SK-N-SH (cell line): ENCODE data around the gene MCF2L2. TPM values are rescaled to one million over a fixed set of nuclear protein-coding genes. Genes with fewer than 3 reads are reported as not detected.
A peak's percentile ranks its signal among the peaks of the same experiment; 100 is the strongest.

Experiments
- CTCF ChIA-PET: fragments of 300-600, 350-600 bp; formaldehyde crosslinking; extraction: SDS; loops from one replicate; lab custom pipeline; 2021; lab: Yijun Ruan, JAX
- POLR2A ChIA-PET: fragments of 350-600 bp; sonication (Branson Sonifier 250); formaldehyde crosslinking; extraction: SDS; loops from one replicate; lab custom pipeline; 2020; ENCODE audit warnings: antibody characterized with exemption, inconsistent platforms; lab: Yijun Ruan, JAX
- DNase-seq: peaks from one replicate; pipeline ENCODE4 v3.0.0; 2012
- H2AFZ ChIP-seq: fragments of 200-600 bp; sonication (generic); 2 replicates; pipeline ENCODE4 v1.8.1; 2016; ENCODE audit warnings: antibody characterized with exemption, mild to moderate bottlenecking, low read depth
- H3F3A ChIP-seq: fragments of 200-600 bp; sonication (generic); replicated peaks from 2 replicates; pipeline ENCODE3; 2016; ENCODE audit warnings: antibody characterized with exemption, mild to moderate bottlenecking; ENCODE audit not compliant: insufficient read depth
- H3K27ac ChIP-seq, 2 experiments: fragments of 200-500 bp in 1 of 2; fragments of 200-600 bp in 1 of 2; sonication (Bioruptor generic) in 1 of 2; sonication (generic), shearing (Covaris generic) in 1 of 2; 2 replicates each; pipeline versions ENCODE4 v1.5.1 to v1.6.1; 2014 to 2016; ENCODE audit warnings: low read depth in 2 of 2, inconsistent platforms in 1 of 2, low read length in 1 of 2, mild to moderate bottlenecking in 1 of 2, mixed read lengths in 1 of 2
- H3K27me3 ChIP-seq: fragments of 200-600 bp; sonication (generic), shearing (Covaris generic); 2 replicates; pipeline ENCODE4 v1.6.1; 2016; ENCODE audit warnings: mixed run types; ENCODE audit not compliant: insufficient read depth
- H3K36me3 ChIP-seq, 2 experiments: fragments of 200-500 bp in 1 of 2; fragments of 200-600 bp in 1 of 2; sonication (Bioruptor generic) in 1 of 2; sonication (generic) in 1 of 2; replicated peaks in 1 of 2; 2 replicates each; pipeline versions ENCODE3 to v1.5.1; 2014 to 2016; ENCODE audit warnings: low read length in 1 of 2, mild to moderate bottlenecking in 1 of 2; ENCODE audit not compliant: insufficient read depth in 2 of 2, control insufficient read depth in 1 of 2
- H3K4me1 ChIP-seq, 2 experiments: fragments of 200-500 bp in 1 of 2; fragments of 200-600 bp in 1 of 2; sonication (Bioruptor generic) in 1 of 2; sonication (generic), shearing (Covaris generic) in 1 of 2; 2 replicates each; pipeline versions ENCODE4 v1.5.1 to v1.6.1; 2014 to 2016; ENCODE audit warnings: low read depth in 1 of 2, low read length in 1 of 2, mixed run types in 1 of 2; ENCODE audit not compliant: insufficient read depth in 2 of 2, control insufficient read depth in 1 of 2
- H3K4me2 ChIP-seq: fragments of 200-600 bp; sonication (generic), shearing (Covaris generic); 2 replicates; pipeline ENCODE4 v1.6.1; 2017; ENCODE audit warnings: mixed run types
- H3K4me3 ChIP-seq, 2 experiments: fragments of 200-500 bp in 1 of 2; fragments of 200-600 bp in 1 of 2; sonication (Bioruptor generic) in 1 of 2; sonication (generic), shearing (Covaris generic) in 1 of 2; 2 replicates each; pipeline versions ENCODE4 v1.5.1 to v1.8.1; 2014 to 2016; ENCODE audit warnings: low read depth in 2 of 2, inconsistent platforms in 1 of 2, low read length in 1 of 2, mild to moderate bottlenecking in 1 of 2, mixed read lengths in 1 of 2, moderate library complexity in 1 of 2
- H3K79me2 ChIP-seq: fragments of 200-600 bp; sonication (generic); 2 replicates; pipeline ENCODE4 v1.8.1; 2017; ENCODE audit warnings: mild to moderate bottlenecking; ENCODE audit not compliant: insufficient read depth
- H3K9ac ChIP-seq: fragments of 200-600 bp; sonication (generic); 2 replicates; pipeline ENCODE4 v1.6.1; 2017; ENCODE audit warnings: mixed run types
- H3K9me2 ChIP-seq: fragments of 200-600 bp; sonication (generic); 2 replicates; pipeline ENCODE4 v1.6.1; 2017; ENCODE audit warnings: mixed run types
- H3K9me3 ChIP-seq: fragments of 200-600 bp; sonication (generic); 2 replicates; pipeline ENCODE4 v1.6.1; 2017; ENCODE audit warnings: mixed run types, mild to moderate bottlenecking, moderate library complexity
- H4K20me1 ChIP-seq: fragments of 200-600 bp; sonication (generic); 2 replicates; pipeline ENCODE4 v1.6.1; 2017; ENCODE audit warnings: mild to moderate bottlenecking, mixed run types; ENCODE audit not compliant: insufficient read depth
- EP300 ChIP-seq, 2 experiments: IDR thresholded peaks; 2 replicates each; pipeline versions ENCODE4 v1.4.0 to v1.6.1; 2012; ENCODE audit warnings: borderline replicate concordance in 1 of 2, low read depth in 1 of 2, low read length in 1 of 2
- EZH2phosphoT487 ChIP-seq: fragments of 200-600 bp; sonication (generic); IDR thresholded peaks from 2 replicates; pipeline ENCODE4 v1.6.1; 2017; ENCODE audit warnings: low read depth, mixed run types, mild to moderate bottlenecking, antibody characterized with exemption, moderate library complexity, borderline replicate concordance
- FOXJ3 ChIP-seq: sonication (generic); formaldehyde crosslinking; IDR thresholded peaks from 2 replicates; pipeline ENCODE4 v1.5.1; 2020; ENCODE audit warnings: mild to moderate bottlenecking, missing genetic modification reagents
- FOXM1 ChIP-seq: IDR thresholded peaks from 2 replicates; pipeline ENCODE4 v1.4.0; 2012; ENCODE audit warnings: low read depth, mild to moderate bottlenecking
- GABPA ChIP-seq: IDR thresholded peaks from 2 replicates; pipeline ENCODE4 v1.4.0; 2012; ENCODE audit warnings: low read depth, mild to moderate bottlenecking
- IRF3 ChIP-seq: fragments of 150-350 bp; IDR thresholded peaks from 2 replicates; pipeline ENCODE4 v1.6.1; 2016; ENCODE audit warnings: mild to moderate bottlenecking, low read depth, low read length
- JUND ChIP-seq: IDR thresholded peaks from 2 replicates; pipeline ENCODE4 v1.4.0; 2012
- NRF1 ChIP-seq: IDR thresholded peaks from 2 replicates; pipeline ENCODE4 v1.6.1; 2012; ENCODE audit warnings: low read depth, mild to moderate bottlenecking, low read length
- PBX3 ChIP-seq: IDR thresholded peaks from 2 replicates; pipeline ENCODE4; 2012
- POLR2AphosphoS5 ChIP-seq: IDR thresholded peaks from 2 replicates; pipeline ENCODE4 v1.6.1; 2012; ENCODE audit warnings: low read depth, low read length
- RCOR1 ChIP-seq: fragments of 150-350 bp; IDR thresholded peaks from 2 replicates; pipeline ENCODE4 v1.6.1; 2017; ENCODE audit warnings: antibody characterized with exemption, low read length
- RFX5 ChIP-seq: IDR thresholded peaks from 2 replicates; pipeline ENCODE4 v1.6.1; 2012; ENCODE audit warnings: mild to moderate bottlenecking, improper control_type of control experiment, low read length
- RXRA ChIP-seq: IDR thresholded peaks from 2 replicates; pipeline ENCODE4 v1.4.0; 2012; ENCODE audit warnings: low read depth, mild to moderate bottlenecking, borderline replicate concordance
- SIN3A ChIP-seq: IDR thresholded peaks from 2 replicates; pipeline ENCODE4 v1.6.1; 2012; ENCODE audit warnings: low read depth, mild to moderate bottlenecking, low read length, moderate library complexity, borderline replicate concordance
- SMC3 ChIP-seq: IDR thresholded peaks from 2 replicates; pipeline ENCODE4 v1.6.1; 2012; ENCODE audit warnings: low read depth, low read length, improper control_type of control experiment
- TAF1 ChIP-seq: IDR thresholded peaks from 2 replicates; pipeline ENCODE4 v1.6.1; 2012; ENCODE audit warnings: low read depth, mild to moderate bottlenecking, low read length, moderate library complexity, borderline replicate concordance
- TEAD4 ChIP-seq: IDR thresholded peaks from 2 replicates; pipeline ENCODE4 v1.4.0; 2012; ENCODE audit warnings: mild to moderate bottlenecking, borderline replicate concordance; ENCODE audit not compliant: insufficient read depth
- USF1 ChIP-seq: IDR thresholded peaks from 2 replicates; pipeline ENCODE4 v1.4.0; 2012; ENCODE audit warnings: low read depth, borderline replicate concordance
- USF2 ChIP-seq: fragments of 150-350 bp; IDR thresholded peaks from 2 replicates; pipeline ENCODE4 v1.6.1; 2017; ENCODE audit warnings: antibody characterized with exemption, low read length, low read depth, borderline replicate concordance
- YY1 ChIP-seq: IDR thresholded peaks from 2 replicates; pipeline ENCODE4 v1.4.0; 2012; ENCODE audit warnings: low read depth, mild to moderate bottlenecking
- WGBS: methylation state at CpG from one replicate; pipeline ENCODE4 v1.1.6; 2017; ENCODE audit warnings: low lambda C conversion rate; 5-methylcytosine and 5-hydroxymethylcytosine counted together
- polyA plus RNA-seq, 3 experiments: library from polyadenylated mRNA; depleted of rRNA; stranded (reverse); fragments of >200 nt; gene quantifications; 2 replicates each; pipeline ENCODE4 v1.2.3, GENCODE V29; 2012

Gene MCF2L2
- polyA plus RNA-seq, 1 of the 3 experiments (the other 2 are of a cell fraction): 0.56 TPM

- H3K4me2 ChIP-seq: no peak overlapping the region
- no peak for TF ChIP-seq USF1
- no peak for TF ChIP-seq USF2
- no peak for TF ChIP-seq EZH2phosphoT487
- no peak for TF ChIP-seq SMC3
- no peak for TF ChIP-seq JUND
- TF ChIP-seq SIN3A: no peak
- TF ChIP-seq FOXJ3 (CRISPR knock-in tag): no peak
- no peak for TF ChIP-seq NRF1
- no peak overlapping the region for H2AFZ ChIP-seq
- H3K27me3 ChIP-seq: no peaks in the 10 kb centered on the region
- no peaks in the 10 kb centered on the region for H3K79me2 ChIP-seq
- no peaks in the 10 kb centered on the region for H3K9me3 ChIP-seq
- H3F3A ChIP-seq: no peaks in the 10 kb centered on the region
- H3K27ac ChIP-seq: no peak overlapping the region
- no peak overlapping the region for H3K9ac ChIP-seq
- 79% methylated on average over 11 of the region's 11 CpGs for WGBS
- peaks cover 0 to 2% of the 10 kb centered on the region in 2 experiments; a peak in 1 of 4 replicates for H3K4me1 ChIP-seq
- POLR2A ChIA-PET: no interaction called here
- no peaks in the 10 kb centered on the region for H4K20me1 ChIP-seq
- no peak for DNase-seq
- CTCF ChIA-PET: interaction anchor here (0.7 to 1.8 kb wide), 5 partner anchors 10 to 240 kb away, joined by 3 to 5 read pairs (median 3); no protein-coding TSS in a partner anchor
- H3K9me2 ChIP-seq: no peaks in the 10 kb centered on the region
- H3K4me3 ChIP-seq: no peak overlapping the region
- no peaks in the 10 kb centered on the region for H3K36me3 ChIP-seq
These were observed 286.2 kb downstream of the MCF2L2 start for GRCh38 chr3:183142199-183142598.

GRCh38 chr3:183134844-183135243, 293.6 kb downstream of the MCF2L2 start:
- Histone ChIP-seq H3K9me3 (no peaks in the 10 kb centered on the region), H3K9me2 (no peaks in the 10 kb centered on the region), H3K4me1 (peaks cover 2 to 12% of the 10 kb centered on the region in 2 experiments; a peak in 2 of 4 replicates), H3K27me3 (no peaks in the 10 kb centered on the region), H4K20me1 (no peaks in the 10 kb centered on the region), H2AFZ (0 out of 2 replicates have a peak overlapping the region, but pooled peaks have one; percentile 8), H3F3A (no peaks in the 10 kb centered on the region), H3K4me3 (no peak overlapping the region), H3K79me2 (no peaks in the 10 kb centered on the region), H3K9ac (no peak overlapping the region), H3K4me2 (no peak overlapping the region), H3K27ac (no peak overlapping the region), H3K36me3 (no peaks in the 10 kb centered on the region)
- WGBS: 73% methylated on average over 2 of the region's 2 CpGs
- ChIA-PET CTCF (interaction anchor here (0.6 to 1.0 kb wide), 3 partner anchors 12 to 224 kb away, joined by 3 to 4 read pairs (median 3); no protein-coding TSS in a partner anchor), POLR2A (no interaction called here)
- TF ChIP-seq RXRA: no peak
- no peak for TF ChIP-seq SMC3
- no peak for TF ChIP-seq PBX3
- no peak for TF ChIP-seq RFX5
- no peak for TF ChIP-seq NRF1
- TF ChIP-seq EP300 (IDR thresholded peaks at IDR 0.05; ENCODE audit: borderline replicate concordance in 1 of 2, low read depth in 1 of 2, low read length in 1 of 2): no peak
- no peak for TF ChIP-seq GABPA
- no peak for TF ChIP-seq IRF3
- no peak for TF ChIP-seq TAF1
- no peak for TF ChIP-seq YY1
- no peak for TF ChIP-seq TEAD4
- no peak for TF ChIP-seq POLR2AphosphoS5
- no peak for TF ChIP-seq RCOR1
- TF ChIP-seq FOXM1: no peak
- no peak for TF ChIP-seq USF2
- DNase-seq: no peak
